Activated CD8-positive, alpha-beta T cell treated with anti-CD3 and anti-CD28 coated beads, Interleukin-2, amount 10 ng/mL, durations not matched to agents 7 days and 5 days (primary cell): ENCODE measurements around the gene SRSF2. TPM values are rescaled to one million over a fixed set of nuclear protein-coding genes. Genes with fewer than 3 reads are reported as not detected.
"Not testable (repeated sequence)": the region's sequence is repeated elsewhere in the genome, so short reads cannot be mapped to it uniquely, and the experiment has no call there.

ENCODE experiments used
- ATAC-seq: fragments of 150-1000 bp; cut with Tn5 transposase; one replicate; pipeline ENCODE4 v1.10.0; 2021; ENCODE audit warnings: moderate library complexity
- CTCF ChIA-PET: fragments of 350-600 bp; sonication (Branson Sonifier 250); formaldehyde crosslinking; loops from one replicate; lab custom pipeline; 2021; ENCODE audit warnings: antibody characterized with exemption; lab: Charles Lee
- POLR2A ChIA-PET: fragments of 350-600 bp; sonication (Branson Sonifier 250); formaldehyde crosslinking; loops from one replicate; lab custom pipeline; 2021; ENCODE audit warnings: antibody characterized with exemption; lab: Charles Lee
- DNase-seq: peaks from one replicate; pipeline ENCODE4 v3.0.0-alpha.2; 2020
- H3K27ac Mint-ChIP-seq: one replicate; pipeline ENCODE4 v1.8.0; 2021; ENCODE audit warnings: mild to moderate bottlenecking, mixed read lengths
- H3K27me3 Mint-ChIP-seq: one replicate; pipeline ENCODE4 v1.8.0; 2021; ENCODE audit warnings: low read depth, mixed read lengths
- H3K36me3 Mint-ChIP-seq: one replicate; pipeline ENCODE4 v1.8.0; 2021; ENCODE audit warnings: low read depth, mixed read lengths
- H3K4me1 Mint-ChIP-seq: one replicate; pipeline ENCODE4 v1.8.0; 2021; ENCODE audit warnings: low read depth, mixed read lengths
- H3K4me3 Mint-ChIP-seq: one replicate; pipeline ENCODE4 v1.8.0; 2021; ENCODE audit warnings: mild to moderate bottlenecking, mixed read lengths
- H3K9me3 Mint-ChIP-seq: one replicate; pipeline ENCODE4 v1.8.0; 2022; ENCODE audit warnings: mixed read lengths; ENCODE audit not compliant: insufficient read depth
- total RNA-seq, 2 experiments: library from RNA; stranded (reverse); gene quantifications; one replicate each; pipeline ENCODE4 v1.2.3, GENCODE V29; 2021

The SRSF2 gene
- total RNA-seq, 2 experiments from 2014 or later, result 420 to 444 TPM

GRCh38 chr17:76737676-76738467, 741 bp upstream of the SRSF2 start, which contains the start of gene MFSD11:
MFSD11 (plus strand) TSS chr17:76738119; CDS start chr17:76738353, 234 bp downstream.
- no peaks in the 10 kb centered on the region for H3K27me3 Mint-ChIP-seq
- peaks cover 37% of the 10 kb centered on the region for H3K4me1 Mint-ChIP-seq
- peak within 1 kb of the TSS; percentile 95 for H3K27ac Mint-ChIP-seq
- H3K4me3 Mint-ChIP-seq, result peak within 1 kb of the TSS; percentile 94
- ATAC-seq, result peak; percentile 56
- DNase-seq, result peak; percentile 92
- ChIA-PET CTCF (interaction anchor here (1.0 to 10.5 kb wide), 8 partner anchors 9 to 349 kb away, joined by 3 to 76 read pairs (median 4); partner anchors contain the start of genes JMJD6 and METTL23), POLR2A (interaction anchor here (0.7 to 7.9 kb wide), 12 partner anchors 9 to 180 kb away, joined by 3 to 160 read pairs (median 6); partner anchors contain the start of genes JMJD6 and METTL23)
- no peaks in the 10 kb centered on the region for H3K9me3 Mint-ChIP-seq
- H3K36me3 Mint-ChIP-seq, result peaks cover 45% of the 10 kb centered on the region

- DNase-seq, result peak; percentile 69
- H3K4me3 Mint-ChIP-seq, result peak overlapping the region; percentile 99
- peaks cover 48% of the 10 kb centered on the region for H3K36me3 Mint-ChIP-seq
- H3K9me3 Mint-ChIP-seq, result no peaks in the 10 kb centered on the region
- CTCF ChIA-PET, result interaction anchor here (1.2 to 10.5 kb wide), 3 partner anchors 9 to 351 kb away, joined by 3 to 76 read pairs (median 19); partner anchors contain the start of genes JMJD6 and METTL23
- POLR2A ChIA-PET, result interaction anchor here (0.6 to 7.9 kb wide), 12 partner anchors 11 to 452 kb away, joined by 3 to 160 read pairs (median 6); partner anchors contain the start of genes JMJD6 and METTL23
- H3K4me1 Mint-ChIP-seq, result peaks cover 46% of the 10 kb centered on the region
- no peaks in the 10 kb centered on the region for H3K27me3 Mint-ChIP-seq
- peak overlapping the region; percentile 95 for H3K27ac Mint-ChIP-seq
- ATAC-seq, result peak; percentile 17
Measured at GRCh38 chr17:76736349-76737081, 616 bp downstream of the SRSF2 start.

- peak overlapping the region; percentile 87 for H3K27ac Mint-ChIP-seq
- no peaks in the 10 kb centered on the region for H3K27me3 Mint-ChIP-seq
- ChIA-PET CTCF (interaction anchor here (1.0 to 10.5 kb wide), 2 partner anchors 9 to 21 kb away, joined by 8 to 76 read pairs; partner anchors contain the start of gene METTL23), POLR2A (interaction anchor here (0.6 to 7.9 kb wide), 9 partner anchors 8 to 452 kb away, joined by 3 to 160 read pairs (median 4); partner anchors contain the start of genes JMJD6 and METTL23)
- H3K4me3 Mint-ChIP-seq, result peak overlapping the region; percentile 99
- ATAC-seq (no peak), DNase-seq (no peak)
- peaks cover 49% of the 10 kb centered on the region for H3K4me1 Mint-ChIP-seq
- no peaks in the 10 kb centered on the region for H3K9me3 Mint-ChIP-seq
- H3K36me3 Mint-ChIP-seq, result peaks cover 51% of the 10 kb centered on the region
Measured at GRCh38 chr17:76735586-76736348, 1.4 kb downstream of the SRSF2 start.

GRCh38 chr17:76735006-76735405, 2.1 kb downstream of the SRSF2 start:
- peak overlapping the region; percentile 99 for H3K4me3 Mint-ChIP-seq
- ChIA-PET POLR2A (interaction anchor here (0.7 to 7.9 kb wide), 6 partner anchors 9 to 28 kb away, joined by 3 to 160 read pairs (median 4); partner anchors contain the start of genes JMJD6 and METTL23), CTCF (interaction anchor here (1.0 to 10.5 kb wide), 2 partner anchors 8 to 20 kb away, joined by 8 to 76 read pairs; partner anchors contain the start of gene METTL23)
- H3K4me1 Mint-ChIP-seq, result peaks cover 51% of the 10 kb centered on the region
- peak overlapping the region; percentile 87 for H3K27ac Mint-ChIP-seq
- H3K36me3 Mint-ChIP-seq, result peaks cover 56% of the 10 kb centered on the region
- no peaks in the 10 kb centered on the region for H3K9me3 Mint-ChIP-seq
- no peak for DNase-seq
- H3K27me3 Mint-ChIP-seq, result no peaks in the 10 kb centered on the region
- no peak for ATAC-seq

- no peaks in the 10 kb centered on the region for H3K9me3 Mint-ChIP-seq
- no peaks in the 10 kb centered on the region for H3K27me3 Mint-ChIP-seq
- H3K36me3 Mint-ChIP-seq, result peaks cover 62% of the 10 kb centered on the region
- no peak for DNase-seq
- POLR2A ChIA-PET, result interaction anchor here (1.1 to 7.9 kb wide), 4 partner anchors 9 to 20 kb away, joined by 3 to 160 read pairs (median 12); partner anchors contain the start of genes JMJD6 and METTL23
- H3K4me3 Mint-ChIP-seq, result peak overlapping the region; percentile 99
- ATAC-seq, result no peak
- H3K4me1 Mint-ChIP-seq, result peaks cover 55% of the 10 kb centered on the region
- H3K27ac Mint-ChIP-seq, result peak overlapping the region; percentile 87
- CTCF ChIA-PET, result interaction anchor here (0.9 to 10.5 kb wide), 2 partner anchors 19 to 39 kb away, joined by 3 to 76 read pairs; no protein-coding TSS in a partner anchor
Measured at GRCh38 chr17:76734080-76734840, 2.9 kb downstream of the SRSF2 start.

- peaks cover 65% of the 10 kb centered on the region for H3K36me3 Mint-ChIP-seq
- H3K4me3 Mint-ChIP-seq, result peak overlapping the region; percentile 99
- H3K9me3 Mint-ChIP-seq, result no peaks in the 10 kb centered on the region
- no peaks in the 10 kb centered on the region for H3K27me3 Mint-ChIP-seq
- peaks cover 55% of the 10 kb centered on the region for H3K4me1 Mint-ChIP-seq
- no peak for DNase-seq
- CTCF ChIA-PET, result interaction anchor here (0.9 to 10.5 kb wide), 2 partner anchors 18 to 39 kb away, joined by 3 to 76 read pairs; no protein-coding TSS in a partner anchor
- peak overlapping the region; percentile 87 for H3K27ac Mint-ChIP-seq
- no peak for ATAC-seq
- POLR2A ChIA-PET, result interaction anchor here (1.1 to 7.9 kb wide), 3 partner anchors 8 to 20 kb away, joined by 5 to 160 read pairs (median 7); partner anchors contain the start of genes JMJD6 and METTL23
Measured at GRCh38 chr17:76733618-76733957, 3.5 kb downstream of the SRSF2 start.

- Mint-ChIP-seq H3K27me3 (no peaks in the 10 kb centered on the region), H3K4me1 (peaks cover 56% of the 10 kb centered on the region), H3K27ac (peak overlapping the region; percentile 87), H3K4me3 (peak overlapping the region; percentile 99), H3K9me3 (no peaks in the 10 kb centered on the region), H3K36me3 (peaks cover 66% of the 10 kb centered on the region)
- POLR2A ChIA-PET, result interaction anchor here (0.6 to 7.9 kb wide), 7 partner anchors 8 to 932 kb away, joined by 3 to 160 read pairs (median 3); partner anchors contain the start of genes JMJD6 and METTL23
- CTCF ChIA-PET, result interaction anchor here (10.5 kb wide), 1 partner anchor 18 kb away, joined by 76 read pairs; no protein-coding TSS in a partner anchor
- DNase-seq (no peak), ATAC-seq (no peak)
Measured at GRCh38 chr17:76732734-76733617, 4.2 kb downstream of the SRSF2 start.

GRCh38 chr17:76731800-76732733, 5.1 kb downstream of the SRSF2 start:
- H3K36me3 Mint-ChIP-seq, result peaks cover 74% of the 10 kb centered on the region
- not testable (repeated sequence) for H3K27me3 Mint-ChIP-seq

More at GRCh38 chr17:76731800-76732733, 5.1 kb downstream of the SRSF2 start:
- CTCF ChIA-PET, result interaction anchor here (10.5 kb wide), 1 partner anchor 17 kb away, joined by 76 read pairs; no protein-coding TSS in a partner anchor
- H3K9me3 Mint-ChIP-seq, DNase-seq, H3K4me3 Mint-ChIP-seq, ATAC-seq: not testable (repeated sequence)
- Mint-ChIP-seq H3K4me1 (peaks cover 59% of the 10 kb centered on the region), H3K27ac (peak overlapping the region; percentile 54)
- POLR2A ChIA-PET, result interaction anchor here (0.6 to 7.9 kb wide), 7 partner anchors 7 to 933 kb away, joined by 3 to 160 read pairs (median 3); partner anchors contain the start of genes JMJD6 and METTL23
